HEK293 (cell line): ENCODE measurements around the gene SHE.

Experiments
- CTCF ChIA-PET: fragments of 350-600 bp; formaldehyde crosslinking; extraction: SDS; loops from one replicate; lab custom pipeline; 2021; ENCODE audit warnings: antibody characterized with exemption; lab: Yijun Ruan, JAX
- POLR2A ChIA-PET: fragments of 300-600 bp; formaldehyde crosslinking; extraction: SDS; loops from one replicate; lab custom pipeline; 2020; ENCODE audit warnings: antibody characterized with exemption, inconsistent platforms; lab: Yijun Ruan, JAX
- H3K27ac ChIP-seq: fragments of 200-500 bp; sonication (Bioruptor generic); 2 replicates; pipeline ENCODE4 v1.5.1; 2014; ENCODE audit warnings: low read depth, low read length, control low read depth, inconsistent platforms; ENCODE audit errors: extremely low read depth
- H3K36me3 ChIP-seq, 2 experiments: fragments of 200-500 bp in 1 of 2; sonication (Bioruptor generic) in 1 of 2; 1 replicate in 1 of 2; 2 replicates in 1 of 2; pipeline ENCODE4 v1.5.1; 2014 to 2017; ENCODE audit warnings: inconsistent platforms in 2 of 2, low read length in 2 of 2; ENCODE audit not compliant: control insufficient read depth in 2 of 2, insufficient read depth in 1 of 2
- H3K4me1 ChIP-seq: fragments of 200-500 bp; sonication (Bioruptor generic); 2 replicates; pipeline ENCODE4 v1.5.1; 2014; ENCODE audit warnings: mild to moderate bottlenecking, low read length, inconsistent platforms; ENCODE audit not compliant: control insufficient read depth, insufficient read depth
- H3K4me3 ChIP-seq: 2 replicates; pipeline ENCODE4 v1.5.1; 2011; ENCODE audit warnings: low read depth, mild to moderate bottlenecking, control low read depth, low read length, moderate library complexity
- H3K9me3 ChIP-seq: fragments of 200-500 bp; sonication (Bioruptor generic); 2 replicates; pipeline ENCODE4 v1.5.1; 2014; ENCODE audit warnings: low read depth, low read length, inconsistent platforms; ENCODE audit not compliant: control insufficient read depth, insufficient read depth
- IKZF3 ChIP-seq: fragments of 450-650 bp; IDR thresholded peaks from 2 replicates; pipeline ENCODE4 v1.5.0; 2018; ENCODE audit warnings: missing biosample characterization, mild to moderate bottlenecking, missing genetic modification characterization, moderate library complexity
- KLF16 ChIP-seq: fragments of 450-650 bp; formaldehyde crosslinking; IDR thresholded peaks from 2 replicates; pipeline ENCODE4 v1.5.1; 2017; ENCODE audit warnings: missing biosample characterization, missing genetic modification characterization
- MZF1 ChIP-seq: fragments of 450-650 bp; formaldehyde crosslinking; IDR thresholded peaks from 2 replicates; pipeline ENCODE4 v1.5.1; 2017; ENCODE audit warnings: missing biosample characterization, missing genetic modification characterization, borderline replicate concordance
- WT1 ChIP-seq: fragments of 450-650 bp; formaldehyde crosslinking; IDR thresholded peaks from 2 replicates; pipeline ENCODE4 v1.5.1; 2016; ENCODE audit warnings: missing biosample characterization, missing genetic modification characterization
- YY1 ChIP-seq: fragments of 450-650 bp; formaldehyde crosslinking; IDR thresholded peaks from 2 replicates; pipeline ENCODE4 v1.5.1; 2018; ENCODE audit warnings: missing biosample characterization, missing genetic modification characterization
- ZFP69B ChIP-seq: fragments of 450-650 bp; formaldehyde crosslinking; IDR thresholded peaks from 2 replicates; pipeline ENCODE4 v1.5.1; 2016; ENCODE audit warnings: missing biosample characterization, missing genetic modification characterization
- ZNF10 ChIP-seq: fragments of 450-650 bp; formaldehyde crosslinking; IDR thresholded peaks from 2 replicates; pipeline ENCODE4 v1.5.1; 2017; ENCODE audit warnings: missing biosample characterization, missing genetic modification characterization
- ZNF335 ChIP-seq: fragments of 450-650 bp; formaldehyde crosslinking; conservative IDR thresholded peaks from 2 replicates; pipeline ENCODE4 v1.5.1; 2016; ENCODE audit warnings: missing biosample characterization, missing genetic modification characterization
- ZNF391 ChIP-seq: fragments of 450-650 bp; formaldehyde crosslinking; IDR thresholded peaks from 2 replicates; pipeline ENCODE4 v1.5.1; 2016; ENCODE audit warnings: low read depth, missing biosample characterization, missing genetic modification characterization, borderline replicate concordance
- ZNF529 ChIP-seq: fragments of 450-650 bp; formaldehyde crosslinking; IDR thresholded peaks from 2 replicates; pipeline ENCODE4 v1.5.1; 2017; ENCODE audit warnings: missing genetic modification characterization, missing biosample characterization; ENCODE audit not compliant: insufficient replicate concordance
- ZNF548 ChIP-seq: fragments of 450-650 bp; formaldehyde crosslinking; IDR thresholded peaks from 2 replicates; pipeline ENCODE4 v1.5.1; 2016; ENCODE audit warnings: missing biosample characterization, missing genetic modification characterization
- ZNF664 ChIP-seq: fragments of 450-650 bp; formaldehyde crosslinking; IDR thresholded peaks from 2 replicates; pipeline ENCODE4 v1.5.1; 2016; ENCODE audit warnings: missing biosample characterization, missing genetic modification characterization
- ZNF792 ChIP-seq: fragments of 450-650 bp; formaldehyde crosslinking; IDR thresholded peaks from 2 replicates; pipeline ENCODE4 v1.5.1; 2016; ENCODE audit warnings: missing biosample characterization, missing genetic modification characterization
- ZNF837 ChIP-seq: fragments of 450-650 bp; formaldehyde crosslinking; IDR thresholded peaks from 2 replicates; pipeline ENCODE4 v1.5.1; 2016; ENCODE audit warnings: missing biosample characterization, missing genetic modification characterization
- ZSCAN30 ChIP-seq: fragments of 450-650 bp; IDR thresholded peaks from 2 replicates; pipeline ENCODE4 v1.5.1; 2018; ENCODE audit warnings: missing biosample characterization, mild to moderate bottlenecking, missing genetic modification characterization, moderate library complexity
- ZXDB ChIP-seq: fragments of 450-650 bp; formaldehyde crosslinking; IDR thresholded peaks from 2 replicates; pipeline ENCODE4 v1.5.1; 2016; ENCODE audit warnings: missing biosample characterization, missing genetic modification characterization
- TF ChIP-seq, protein P1 (sequence below): fragments of 450-650 bp; formaldehyde crosslinking; conservative IDR thresholded peaks from 2 replicates; pipeline ENCODE4 v1.5.1; 2016; ENCODE audit warnings: low read depth, missing biosample characterization, missing genetic modification characterization
- TF ChIP-seq, protein P2 (sequence below): fragments of 450-650 bp; formaldehyde crosslinking; IDR thresholded peaks from 2 replicates; pipeline ENCODE4 v1.5.1; 2016; ENCODE audit warnings: missing biosample characterization, missing genetic modification characterization
- TF ChIP-seq, protein P3 (sequence below): fragments of 450-650 bp; formaldehyde crosslinking; IDR thresholded peaks from 2 replicates; pipeline ENCODE4 v1.5.1; 2016; ENCODE audit warnings: missing biosample characterization, missing genetic modification characterization
- TF ChIP-seq, protein P4 (sequence below): fragments of 450-650 bp; formaldehyde crosslinking; optimal IDR thresholded peaks from 2 replicates; pipeline ENCODE3; 2016; ENCODE audit warnings: missing biosample characterization, mild to moderate bottlenecking, missing genetic modification characterization

Gene SHE

DNA sequence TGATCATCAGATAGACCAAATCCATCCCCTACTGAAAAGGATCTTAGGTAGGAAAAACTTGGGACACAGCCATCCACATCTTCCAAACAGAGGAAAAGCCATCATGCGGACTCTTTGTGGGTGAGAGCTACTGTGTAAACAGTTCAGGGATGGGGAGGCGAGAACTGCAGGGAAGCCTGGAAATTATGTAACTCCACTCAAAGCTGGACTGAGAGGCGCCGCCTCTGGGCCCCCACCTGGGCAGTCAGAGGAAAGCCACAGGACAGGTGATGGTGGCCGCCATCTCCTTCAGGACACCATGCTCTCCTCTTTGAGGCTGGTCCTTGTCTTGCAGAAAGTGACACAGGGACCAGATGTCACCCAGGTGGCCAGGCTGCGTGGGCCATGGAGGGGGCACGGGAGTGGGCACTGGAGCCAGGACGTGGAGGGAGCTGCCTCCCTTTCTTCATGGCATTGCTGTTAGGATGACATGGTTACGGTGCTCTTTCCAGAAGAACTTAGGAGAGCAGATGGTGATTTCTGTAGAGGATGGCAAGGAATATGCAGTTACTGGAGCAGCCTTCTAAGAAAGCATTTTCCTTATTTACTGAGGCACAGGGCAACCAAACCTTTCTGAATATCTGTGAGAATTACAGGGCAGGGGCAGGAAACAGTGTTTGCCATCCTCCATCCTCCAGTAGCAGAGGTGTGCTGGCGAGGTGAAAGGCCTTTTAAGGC is 32.2 kb downstream of the SHE start:
- no peak overlapping the region for H3K27ac ChIP-seq
- TF ChIP-seq, protein P1, sequence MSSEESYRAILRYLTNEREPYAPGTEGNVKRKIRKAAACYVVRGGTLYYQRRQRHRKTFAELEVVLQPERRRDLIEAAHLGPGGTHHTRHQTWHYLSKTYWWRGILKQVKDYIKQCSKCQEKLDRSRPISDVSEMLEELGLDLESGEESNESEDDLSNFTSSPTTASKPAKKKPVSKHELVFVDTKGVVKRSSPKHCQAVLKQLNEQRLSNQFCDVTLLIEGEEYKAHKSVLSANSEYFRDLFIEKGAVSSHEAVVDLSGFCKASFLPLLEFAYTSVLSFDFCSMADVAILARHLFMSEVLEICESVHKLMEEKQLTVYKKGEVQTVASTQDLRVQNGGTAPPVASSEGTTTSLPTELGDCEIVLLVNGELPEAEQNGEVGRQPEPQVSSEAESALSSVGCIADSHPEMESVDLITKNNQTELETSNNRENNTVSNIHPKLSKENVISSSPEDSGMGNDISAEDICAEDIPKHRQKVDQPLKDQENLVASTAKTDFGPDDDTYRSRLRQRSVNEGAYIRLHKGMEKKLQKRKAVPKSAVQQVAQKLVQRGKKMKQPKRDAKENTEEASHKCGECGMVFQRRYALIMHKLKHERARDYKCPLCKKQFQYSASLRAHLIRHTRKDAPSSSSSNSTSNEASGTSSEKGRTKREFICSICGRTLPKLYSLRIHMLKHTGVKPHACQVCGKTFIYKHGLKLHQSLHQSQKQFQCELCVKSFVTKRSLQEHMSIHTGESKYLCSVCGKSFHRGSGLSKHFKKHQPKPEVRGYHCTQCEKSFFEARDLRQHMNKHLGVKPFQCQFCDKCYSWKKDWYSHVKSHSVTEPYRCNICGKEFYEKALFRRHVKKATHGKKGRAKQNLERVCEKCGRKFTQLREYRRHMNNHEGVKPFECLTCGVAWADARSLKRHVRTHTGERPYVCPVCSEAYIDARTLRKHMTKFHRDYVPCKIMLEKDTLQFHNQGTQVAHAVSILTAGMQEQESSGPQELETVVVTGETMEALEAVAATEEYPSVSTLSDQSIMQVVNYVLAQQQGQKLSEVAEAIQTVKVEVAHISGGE (tag by site-specific recombination): no peak
- TF ChIP-seq KLF16 (tag by site-specific recombination): no peak
- no peak for TF ChIP-seq ZXDB (tag by site-specific recombination)
- TF ChIP-seq IKZF3 (tag by site-specific recombination): no peak
- TF ChIP-seq, protein P2, sequence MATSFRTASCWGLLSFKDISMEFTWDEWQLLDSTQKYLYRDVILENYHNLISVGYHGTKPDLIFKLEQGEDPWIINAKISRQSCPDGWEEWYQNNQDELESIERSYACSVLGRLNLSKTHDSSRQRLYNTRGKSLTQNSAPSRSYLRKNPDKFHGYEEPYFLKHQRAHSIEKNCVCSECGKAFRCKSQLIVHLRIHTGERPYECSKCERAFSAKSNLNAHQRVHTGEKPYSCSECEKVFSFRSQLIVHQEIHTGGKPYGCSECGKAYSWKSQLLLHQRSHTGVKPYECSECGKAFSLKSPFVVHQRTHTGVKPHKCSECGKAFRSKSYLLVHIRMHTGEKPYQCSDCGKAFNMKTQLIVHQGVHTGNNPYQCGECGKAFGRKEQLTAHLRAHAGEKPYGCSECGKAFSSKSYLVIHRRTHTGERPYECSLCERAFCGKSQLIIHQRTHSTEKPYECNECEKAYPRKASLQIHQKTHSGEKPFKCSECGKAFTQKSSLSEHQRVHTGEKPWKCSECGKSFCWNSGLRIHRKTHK: no peak
- TF ChIP-seq, protein P3, sequence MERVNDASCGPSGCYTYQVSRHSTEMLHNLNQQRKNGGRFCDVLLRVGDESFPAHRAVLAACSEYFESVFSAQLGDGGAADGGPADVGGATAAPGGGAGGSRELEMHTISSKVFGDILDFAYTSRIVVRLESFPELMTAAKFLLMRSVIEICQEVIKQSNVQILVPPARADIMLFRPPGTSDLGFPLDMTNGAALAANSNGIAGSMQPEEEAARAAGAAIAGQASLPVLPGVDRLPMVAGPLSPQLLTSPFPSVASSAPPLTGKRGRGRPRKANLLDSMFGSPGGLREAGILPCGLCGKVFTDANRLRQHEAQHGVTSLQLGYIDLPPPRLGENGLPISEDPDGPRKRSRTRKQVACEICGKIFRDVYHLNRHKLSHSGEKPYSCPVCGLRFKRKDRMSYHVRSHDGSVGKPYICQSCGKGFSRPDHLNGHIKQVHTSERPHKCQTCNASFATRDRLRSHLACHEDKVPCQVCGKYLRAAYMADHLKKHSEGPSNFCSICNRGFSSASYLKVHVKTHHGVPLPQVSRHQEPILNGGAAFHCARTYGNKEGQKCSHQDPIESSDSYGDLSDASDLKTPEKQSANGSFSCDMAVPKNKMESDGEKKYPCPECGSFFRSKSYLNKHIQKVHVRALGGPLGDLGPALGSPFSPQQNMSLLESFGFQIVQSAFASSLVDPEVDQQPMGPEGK (tag by site-specific recombination): no peak
- no peak for TF ChIP-seq ZNF335 (tag by site-specific recombination)
- TF ChIP-seq WT1 (tag by site-specific recombination): no peak
- TF ChIP-seq ZNF391: no peak
- TF ChIP-seq ZNF837 (tag by site-specific recombination): no peak
- no peak for TF ChIP-seq ZNF664 (tag by site-specific recombination)
- TF ChIP-seq YY1 (tag by site-specific recombination): no peak
- no peak for TF ChIP-seq ZNF10
- TF ChIP-seq, protein P4, sequence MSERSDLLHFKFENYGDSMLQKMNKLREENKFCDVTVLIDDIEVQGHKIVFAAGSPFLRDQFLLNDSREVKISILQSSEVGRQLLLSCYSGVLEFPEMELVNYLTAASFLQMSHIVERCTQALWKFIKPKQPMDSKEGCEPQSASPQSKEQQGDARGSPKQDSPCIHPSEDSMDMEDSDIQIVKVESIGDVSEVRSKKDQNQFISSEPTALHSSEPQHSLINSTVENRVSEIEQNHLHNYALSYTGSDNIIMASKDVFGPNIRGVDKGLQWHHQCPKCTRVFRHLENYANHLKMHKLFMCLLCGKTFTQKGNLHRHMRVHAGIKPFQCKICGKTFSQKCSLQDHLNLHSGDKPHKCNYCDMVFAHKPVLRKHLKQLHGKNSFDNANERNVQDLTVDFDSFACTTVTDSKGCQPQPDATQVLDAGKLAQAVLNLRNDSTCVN (tag by site-specific recombination): no peak
- no peak for TF ChIP-seq ZFP69B (tag by site-specific recombination)
- TF ChIP-seq ZNF548 (tag by site-specific recombination): no peak
- no peak for TF ChIP-seq ZSCAN30 (tag by site-specific recombination)
- no peak for TF ChIP-seq ZNF792 (tag by site-specific recombination)
- TF ChIP-seq MZF1 (tag by site-specific recombination): no peak
- no peak for TF ChIP-seq ZNF529 (tag by site-specific recombination)
- ChIA-PET CTCF (interaction anchor here (0.7 kb wide), 1 partner anchor 61 kb away, joined by 4 read pairs; no protein-coding TSS in a partner anchor), POLR2A (no interaction called here)
- no peaks in the 10 kb centered on the region for H3K4me1 ChIP-seq
- H3K4me3 ChIP-seq: no peak overlapping the region
- no peaks in the 10 kb centered on the region for H3K9me3 ChIP-seq
- H3K36me3 ChIP-seq: no peaks in the 10 kb centered on the region
